Anterior cingulate cortex (tissue), 58 donors: Measurements from ENCODE around the gene CNTNAP4.

Source experiments
- DNase-seq, 58 donors: peaks; one replicate each; lab custom pipeline; 2025; lab: John Stamatoyannopoulos, UW

CNTNAP4 gene

DNA sequence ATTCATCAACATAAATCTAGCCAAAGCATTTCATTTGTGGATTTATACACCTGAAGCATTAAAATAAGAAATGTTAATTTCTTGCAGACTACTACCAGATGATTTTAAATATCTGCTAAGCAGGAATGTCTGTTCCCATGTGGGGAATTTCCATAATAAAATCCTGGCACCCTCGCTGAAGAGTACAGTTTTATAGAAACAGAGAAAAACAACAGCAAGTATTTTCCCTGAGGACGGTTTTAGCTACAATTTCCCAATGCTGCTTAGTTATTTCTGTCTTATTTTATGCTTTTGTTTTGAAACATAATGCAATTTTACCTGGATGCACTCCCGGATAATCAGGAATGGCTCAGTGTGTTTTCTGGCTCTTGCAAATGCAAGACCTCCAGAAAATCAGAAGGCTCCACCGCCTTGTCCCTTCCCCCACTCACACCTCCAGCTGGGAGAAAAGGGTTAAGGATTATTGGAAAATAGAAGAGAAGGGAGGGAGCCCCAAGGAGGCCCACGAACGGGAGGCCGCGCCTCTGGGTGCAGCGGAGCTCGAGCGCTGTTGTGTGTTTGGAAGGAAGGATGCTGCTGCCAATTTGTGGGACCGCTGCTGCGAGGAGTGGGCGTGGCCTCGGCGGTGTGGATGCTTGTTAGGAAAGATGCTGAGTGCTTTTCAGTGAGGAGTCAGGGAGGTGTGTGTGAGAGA, at the start of gene CNTNAP4:
CNTNAP4 (plus strand) TSS at position 657 of the 694 bp plus-strand sequence. CDS start 262 bp downstream, outside the sequence.
- DNase-seq, result peak in 55 of 58 donors; percentile 29 to 85 (median 66)

GRCh38 chr16:76228546-76229146, 48.6 kb upstream of the CNTNAP4 start:
- no peak for DNase-seq

GRCh38 chr16:76232704-76233103, 44.5 kb upstream of the CNTNAP4 start:
- DNase-seq, result no peak

GRCh38 chr16:76235025-76235424, 42.2 kb upstream of the CNTNAP4 start:
- DNase-seq, result no peak

- no peak for DNase-seq
Observed at GRCh38 chr16:76235426-76235825, 41.8 kb upstream of the CNTNAP4 start.

- no peak for DNase-seq
Observed at GRCh38 chr16:76237471-76237870, 39.7 kb upstream of the CNTNAP4 start.

GRCh38 chr16:76241755-76242154, 35.4 kb upstream of the CNTNAP4 start:
- peak in 4 of 58 donors; percentile 1 to 3 (median 2) for DNase-seq

- no peak for DNase-seq
Observed at GRCh38 chr16:76243620-76244019, 33.6 kb upstream of the CNTNAP4 start.

DNA sequence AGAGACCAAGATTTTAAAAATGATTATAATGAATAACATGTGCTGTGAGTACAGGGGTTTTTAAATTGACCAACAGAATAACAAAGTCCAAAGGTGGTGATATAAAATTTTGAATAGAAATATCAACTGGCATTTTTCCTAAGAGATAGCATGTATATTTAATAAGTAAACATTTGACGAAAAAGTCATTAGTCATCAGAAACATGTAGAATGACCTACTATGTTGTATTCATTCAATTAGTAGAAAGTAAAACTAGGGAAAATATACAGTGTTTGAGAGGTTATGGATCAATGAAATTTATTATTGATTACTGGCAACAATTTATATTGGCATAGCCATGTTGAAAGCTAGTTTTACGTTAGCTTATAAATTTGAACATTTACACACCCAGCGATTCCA, 30.6 kb upstream of the CNTNAP4 start:
- DNase-seq, result no peak

GRCh38 chr16:76265434-76266045, 11.7 kb upstream of the CNTNAP4 start:
- no peak for DNase-seq

GRCh38 chr16:76268824-76269223, 8.4 kb upstream of the CNTNAP4 start:
- no peak for DNase-seq

DNA sequence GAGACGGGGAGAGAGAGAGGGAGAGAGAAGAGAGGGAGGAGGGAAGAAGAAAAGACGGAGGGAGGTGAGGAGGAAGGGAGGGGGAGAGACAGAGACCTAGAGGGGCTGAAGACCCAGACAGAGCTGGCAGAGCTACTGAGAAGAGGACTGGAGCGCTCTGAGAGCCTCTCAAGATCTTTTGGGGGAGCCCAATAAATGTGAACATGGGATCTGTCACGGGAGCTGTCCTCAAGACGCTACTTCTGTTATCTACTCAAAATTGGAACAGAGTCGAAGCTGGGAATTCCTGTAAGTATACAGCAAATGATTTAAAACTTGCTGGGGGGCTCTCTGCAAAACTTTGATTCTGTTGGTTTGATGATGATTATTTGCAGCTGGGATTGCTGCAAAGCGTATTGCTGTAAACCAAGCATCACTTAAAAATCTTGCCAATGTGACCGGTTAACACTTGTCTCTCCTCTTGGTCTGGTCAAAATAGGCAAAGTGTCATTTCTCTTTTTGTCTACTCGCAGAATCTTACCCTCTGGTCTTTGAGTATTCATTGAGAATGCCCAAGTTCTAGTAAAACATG, 344 bp downstream of the CNTNAP4 start:
- peak in 5 of 58 donors; percentile 17 to 67 (median 53) for DNase-seq

GRCh38 chr16:76278086-76278485, 885 bp downstream of the CNTNAP4 start:
- peak in 3 of 58 donors; percentile 6 to 19 (median 12) for DNase-seq

GRCh38 chr16:76278980-76279379, 1.8 kb downstream of the CNTNAP4 start:
- peak in 2 of 58 donors; percentile 12 to 72 for DNase-seq

GRCh38 chr16:76280421-76281215, 3.4 kb downstream of the CNTNAP4 start:
- no peak for DNase-seq

DNA sequence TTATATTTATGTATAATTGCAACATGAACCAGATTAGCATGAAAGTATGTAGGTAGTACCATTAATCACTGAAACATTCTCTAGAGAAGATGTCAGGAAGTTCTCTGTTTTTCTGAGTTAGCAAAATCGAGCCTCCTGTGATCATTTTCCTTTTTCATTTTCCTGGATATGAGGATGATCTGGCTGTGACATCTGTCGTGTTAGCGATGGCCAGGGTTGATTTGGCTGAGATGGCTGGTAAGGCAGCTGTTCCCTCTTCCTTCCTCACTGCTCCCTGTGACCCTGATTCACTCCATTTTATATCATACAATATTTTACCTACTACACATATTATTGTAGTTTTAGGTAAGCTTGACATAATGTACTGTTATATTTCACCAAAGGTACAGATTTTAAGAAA, 10.3 kb downstream of the CNTNAP4 start:
- DNase-seq, result no peak

- peak in 1 of 58 donors; percentile 1 for DNase-seq
Observed at GRCh38 chr16:76292218-76292617, 15.0 kb downstream of the CNTNAP4 start.

- DNase-seq, result no peak
Observed at GRCh38 chr16:76293980-76294379, 16.8 kb downstream of the CNTNAP4 start.

DNA sequence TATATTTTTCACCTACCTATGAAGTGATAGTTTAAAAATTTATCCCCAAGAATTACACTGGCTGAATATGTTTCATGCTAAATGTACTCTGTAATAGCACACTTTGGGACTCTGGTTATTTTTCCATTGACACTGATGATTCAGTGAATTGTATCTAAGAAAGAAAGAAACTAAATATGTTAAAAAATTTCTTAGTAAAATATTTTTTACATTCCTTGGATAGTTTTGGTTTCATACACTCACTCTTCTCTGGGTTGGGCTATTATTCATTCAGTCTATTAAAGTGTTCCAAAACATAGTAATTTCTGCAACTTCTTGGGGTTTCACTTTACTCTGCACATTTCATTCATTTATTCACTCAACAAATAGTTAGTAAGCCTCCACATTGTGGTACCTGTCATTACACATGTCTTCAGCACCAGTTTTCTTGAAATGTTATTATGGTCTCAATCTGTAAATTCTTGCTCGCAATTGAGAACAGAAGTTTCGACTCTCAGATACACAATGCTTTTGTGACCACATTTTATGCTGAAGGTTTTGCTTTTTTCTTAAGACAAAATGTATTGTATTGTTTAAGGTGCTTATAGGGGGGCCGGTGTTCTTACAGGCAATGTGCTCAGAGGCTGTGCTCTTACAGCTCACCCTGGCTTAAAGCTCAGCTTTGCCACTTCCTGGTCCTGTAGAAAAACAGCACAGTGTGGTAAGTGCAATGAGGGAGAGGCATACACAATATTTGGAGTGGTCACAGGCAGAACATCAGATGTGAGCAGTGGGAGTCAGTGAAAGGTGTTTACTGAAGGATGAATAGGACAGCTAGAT, 17.4 kb downstream of the CNTNAP4 start:
- DNase-seq, result no peak

DNA sequence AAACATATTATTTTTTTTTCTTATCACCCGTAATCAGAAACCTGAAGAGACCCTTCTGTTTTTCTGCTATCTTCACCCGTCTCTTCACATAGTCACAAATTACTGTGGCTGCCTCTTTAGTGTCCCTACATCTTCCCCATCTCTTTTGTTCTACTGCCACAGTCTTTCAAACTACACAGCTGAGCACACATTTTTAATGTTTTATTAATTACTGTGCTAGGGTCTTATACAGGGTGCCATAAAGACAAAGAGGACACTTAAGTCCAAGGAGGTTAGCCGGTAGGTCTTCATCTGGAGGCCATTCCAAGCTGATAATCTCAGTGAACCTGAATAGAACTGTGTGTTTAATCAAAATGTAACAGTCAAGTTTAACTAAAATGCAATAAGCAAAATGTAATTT, 20.7 kb downstream of the CNTNAP4 start:
- DNase-seq, result no peak
